Jurkat, Clone E6-1 (cell line): ENCODE measurements around the gene PCDH12.
"Not testable (repeated sequence)": the region's sequence is repeated elsewhere in the genome, so short reads cannot be mapped to it uniquely, and the experiment has no call there.

ENCODE experiments used
- DNase-seq: peaks from one replicate; pipeline ENCODE4 v3.0.0-alpha.2; 2011; ENCODE audit warnings: low read depth, low spot score
- H3K4me3 ChIP-seq: 2 replicates; pipeline ENCODE4 v1.5.1; 2011; ENCODE audit warnings: mild to moderate bottlenecking, low read length, control low read depth, moderate library complexity

The PCDH12 gene

DNA sequence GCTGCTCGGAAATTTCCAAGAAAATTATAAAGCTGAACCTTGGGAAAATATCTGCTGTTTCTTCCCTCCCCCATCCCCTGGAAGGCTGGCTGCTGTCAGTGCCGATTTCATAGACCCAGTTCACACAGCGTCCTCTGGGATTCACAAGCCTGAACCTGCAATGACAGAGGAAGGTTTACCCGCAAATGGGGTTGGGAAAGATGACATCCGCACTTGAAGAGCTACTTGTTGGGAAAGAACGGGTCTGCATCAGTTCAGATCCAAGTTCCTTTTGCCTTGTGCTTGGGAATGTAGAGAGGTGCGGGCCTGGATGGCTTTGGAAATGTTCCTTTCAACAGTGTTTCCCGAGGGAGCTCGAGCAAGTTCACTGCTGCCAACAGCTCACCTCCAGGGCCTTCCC lies 13.9 kb downstream of the PCDH12 start:
- no peak for DNase-seq
- H3K4me3 ChIP-seq: no peak overlapping the region

DNA sequence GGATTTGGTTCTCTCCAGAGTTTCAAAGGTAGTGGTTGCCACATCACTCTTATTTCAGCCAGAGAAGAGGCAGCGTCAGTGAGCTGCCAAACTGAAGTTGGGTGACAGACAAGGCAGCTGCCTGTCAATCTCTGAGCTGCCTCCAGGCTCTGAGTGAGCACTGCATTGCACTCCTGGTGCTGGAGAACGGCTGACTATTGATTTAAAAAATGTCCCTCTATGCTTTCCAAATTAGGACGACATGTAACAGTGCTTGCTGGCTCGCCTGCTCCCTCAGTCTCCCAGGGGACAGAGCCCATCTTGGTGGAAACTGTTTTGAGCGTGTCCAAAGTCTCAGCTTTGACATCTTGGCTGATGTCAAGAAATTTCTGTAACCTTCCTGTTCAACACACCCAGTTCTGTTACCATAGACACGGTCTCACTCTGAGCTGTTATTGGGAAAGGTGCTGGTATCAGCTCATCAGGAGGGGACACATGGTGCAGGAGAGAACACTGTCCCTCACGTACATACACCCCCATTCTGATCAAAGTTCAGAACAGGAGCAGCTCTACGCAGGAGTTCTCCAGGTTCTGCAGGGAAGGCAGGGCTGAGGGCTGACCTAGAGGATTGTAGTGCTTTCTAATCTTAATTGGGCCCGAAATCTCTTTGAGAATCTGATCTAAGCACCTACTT lies 15.7 kb downstream of the PCDH12 start:
- no peak for DNase-seq
- H3K4me3 ChIP-seq: no peak overlapping the region

DNA sequence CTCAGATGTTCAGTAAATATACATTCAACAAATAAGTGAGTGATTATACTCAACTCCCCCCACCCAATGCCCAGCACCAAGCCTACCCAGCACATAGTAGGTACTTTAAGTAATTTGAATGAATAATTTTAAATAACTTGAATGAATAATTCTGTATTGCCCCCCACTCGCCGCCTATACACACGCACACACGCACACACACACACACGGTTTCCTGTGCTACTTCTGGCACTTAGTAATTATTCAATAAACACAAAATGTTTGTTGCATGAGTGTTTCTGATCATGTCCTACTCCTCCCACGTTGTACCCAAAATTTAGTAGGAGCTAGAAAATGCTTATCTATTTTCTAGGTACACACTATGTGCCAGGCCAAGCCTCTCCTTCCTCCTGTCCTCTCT lies 16.2 kb downstream of the PCDH12 start:
- DNase-seq: no peak
- no peak overlapping the region for H3K4me3 ChIP-seq

DNA sequence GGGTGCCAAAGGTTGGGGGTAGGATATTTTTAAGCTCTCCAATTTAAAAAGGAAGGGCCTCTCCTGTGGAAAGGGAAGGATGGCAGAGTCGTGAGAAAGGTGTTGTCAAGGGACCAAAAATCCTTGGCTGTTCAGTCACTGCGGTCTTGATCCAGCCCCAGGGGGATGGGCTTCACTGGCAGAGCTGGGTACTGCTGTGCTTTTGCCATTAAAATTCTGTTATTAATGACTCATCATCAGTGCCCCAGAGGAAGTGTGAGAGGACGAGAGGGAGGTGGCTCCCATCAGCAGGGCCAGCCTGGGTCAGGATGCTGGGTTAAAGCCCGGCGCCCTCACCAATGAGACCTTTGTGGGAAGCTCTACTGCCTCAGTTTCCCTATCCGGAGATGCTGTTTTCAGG lies 16.7 kb downstream of the PCDH12 start:
- DNase-seq: no peak
- H3K4me3 ChIP-seq: no peak overlapping the region

DNA sequence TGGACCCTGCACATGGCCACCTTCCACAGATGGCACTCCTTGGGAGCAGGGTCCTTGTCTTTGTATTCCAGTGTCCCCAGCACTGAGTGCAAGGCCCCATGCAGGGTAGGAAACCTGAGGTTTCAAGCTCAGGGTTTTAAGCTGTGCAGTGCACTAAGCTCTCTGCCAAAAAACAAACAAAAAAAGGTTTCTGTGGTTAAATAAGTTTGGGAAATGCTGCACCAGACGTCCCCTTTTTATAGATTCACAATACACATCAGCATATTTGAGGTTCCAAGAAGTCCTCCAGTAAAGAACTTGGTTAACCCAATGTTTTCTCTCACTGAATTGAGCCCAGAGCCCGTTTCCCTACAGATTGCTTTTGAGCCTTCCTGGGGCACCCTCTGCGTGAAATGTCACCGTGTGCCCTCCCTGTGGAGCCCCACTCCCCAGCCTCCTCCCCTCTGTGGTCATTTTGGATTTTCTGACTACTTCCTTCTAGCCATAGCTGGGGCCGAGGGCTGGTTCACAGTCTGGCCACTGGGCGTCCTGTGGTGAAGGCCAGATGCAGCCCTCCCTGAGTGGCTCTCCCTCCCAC lies 17.2 kb downstream of the PCDH12 start:
- no peak for DNase-seq

DNA sequence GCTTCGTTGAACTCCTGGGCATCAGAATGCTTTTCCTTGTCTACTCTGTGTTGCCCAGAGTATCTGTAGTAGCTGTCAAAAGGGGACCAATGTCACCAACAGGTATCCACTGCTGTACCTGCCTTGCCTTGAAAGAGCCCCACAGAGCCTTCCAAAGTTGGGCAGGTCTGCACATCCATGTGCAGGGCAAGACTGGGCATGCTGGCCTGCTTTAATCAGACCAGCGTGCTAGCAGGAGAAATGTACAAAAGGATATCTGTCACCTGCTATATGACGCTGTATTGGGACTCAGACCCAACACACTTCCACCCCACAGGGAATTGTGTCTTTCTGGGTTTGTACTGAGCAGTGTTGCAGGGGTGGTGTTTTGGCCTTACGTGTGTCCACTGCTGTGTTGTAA lies 22.5 kb downstream of the PCDH12 start:
- H3K4me3 ChIP-seq: no peak overlapping the region
- no peak for DNase-seq

More for the DNA sequence above, 17.2 kb downstream of the PCDH12 start:
- H3K4me3 ChIP-seq: no peak overlapping the region

DNA sequence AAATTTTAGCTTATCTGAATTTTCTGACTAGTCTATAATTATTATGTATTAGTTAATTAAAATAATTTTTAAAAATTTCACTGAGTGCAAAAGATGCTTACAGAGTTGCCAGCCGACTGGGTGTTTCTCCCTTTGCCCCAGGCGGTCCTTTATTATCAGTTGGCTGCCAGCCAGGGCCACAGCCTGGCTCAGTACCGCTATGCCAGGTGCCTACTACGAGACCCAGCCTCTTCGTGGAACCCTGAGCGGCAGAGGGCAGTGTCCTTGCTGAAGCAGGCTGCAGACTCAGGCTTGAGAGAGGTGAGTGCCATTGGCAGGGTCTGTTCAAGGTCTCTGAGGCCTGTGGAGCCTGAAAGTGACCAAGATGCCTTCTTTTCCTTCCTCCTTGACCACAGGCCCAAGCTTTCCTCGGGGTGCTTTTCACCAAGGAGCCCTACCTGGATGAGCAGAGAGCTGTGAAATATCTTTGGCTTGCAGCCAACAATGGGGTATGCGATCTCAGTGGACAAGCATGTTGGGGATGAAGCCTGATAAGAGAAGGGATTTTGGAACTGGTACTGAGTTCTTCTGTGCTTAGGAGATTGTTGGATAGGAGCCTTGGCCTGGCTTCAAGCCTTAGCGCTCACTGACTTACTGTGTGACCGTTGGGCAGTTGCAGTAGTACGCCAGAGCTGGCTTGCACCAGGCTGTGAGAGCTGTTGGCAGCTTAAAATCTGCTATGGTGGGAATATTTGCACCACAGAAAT lies 23.7 kb downstream of the PCDH12 start:
- DNase-seq: no peak

DNA sequence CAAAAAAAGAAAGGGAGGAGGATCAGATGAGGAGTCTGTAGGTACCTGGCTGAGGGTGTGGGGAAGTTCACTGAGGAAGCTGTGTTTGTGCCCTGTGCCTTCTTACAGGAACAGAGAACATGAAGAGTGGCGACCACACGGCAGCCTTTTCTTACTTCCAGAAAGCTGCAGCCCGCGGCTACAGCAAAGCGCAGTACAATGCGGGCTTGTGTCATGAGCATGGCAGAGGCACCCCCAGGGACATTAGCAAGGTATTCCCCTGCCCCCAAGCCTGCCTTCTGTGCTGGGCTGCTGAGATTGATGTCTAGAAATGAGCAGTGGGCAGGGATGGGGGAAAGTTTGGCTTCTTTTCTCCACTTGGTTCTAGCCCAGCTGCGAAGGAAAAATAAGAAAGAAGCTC lies 24.9 kb downstream of the PCDH12 start:
- H3K4me3 ChIP-seq: no peak overlapping the region

More for the DNA sequence above, 23.7 kb downstream of the PCDH12 start:
- no peak overlapping the region for H3K4me3 ChIP-seq

DNA sequence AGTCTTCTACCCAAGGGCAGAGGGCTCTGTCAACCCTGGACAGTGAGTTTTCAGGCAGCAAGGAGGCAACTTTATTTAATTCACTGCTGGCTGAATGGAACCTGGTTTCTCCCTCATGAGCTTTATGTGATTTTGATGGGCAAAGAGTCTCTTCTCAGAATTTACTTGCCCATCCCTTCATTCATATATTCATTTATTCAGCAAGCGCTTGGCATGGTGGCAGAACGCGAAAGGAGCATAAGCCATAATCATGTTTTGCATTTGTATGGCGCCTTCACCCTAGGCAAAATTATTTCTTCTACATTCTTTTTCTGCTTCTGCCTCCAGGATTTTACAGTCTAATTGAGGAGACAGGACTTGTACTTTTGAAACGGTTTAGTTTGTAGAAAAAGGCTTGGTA lies 26.3 kb downstream of the PCDH12 start:
- DNase-seq: no peak
- no peak overlapping the region for H3K4me3 ChIP-seq

More for the DNA sequence above, 24.9 kb downstream of the PCDH12 start:
- DNase-seq: no peak

DNA sequence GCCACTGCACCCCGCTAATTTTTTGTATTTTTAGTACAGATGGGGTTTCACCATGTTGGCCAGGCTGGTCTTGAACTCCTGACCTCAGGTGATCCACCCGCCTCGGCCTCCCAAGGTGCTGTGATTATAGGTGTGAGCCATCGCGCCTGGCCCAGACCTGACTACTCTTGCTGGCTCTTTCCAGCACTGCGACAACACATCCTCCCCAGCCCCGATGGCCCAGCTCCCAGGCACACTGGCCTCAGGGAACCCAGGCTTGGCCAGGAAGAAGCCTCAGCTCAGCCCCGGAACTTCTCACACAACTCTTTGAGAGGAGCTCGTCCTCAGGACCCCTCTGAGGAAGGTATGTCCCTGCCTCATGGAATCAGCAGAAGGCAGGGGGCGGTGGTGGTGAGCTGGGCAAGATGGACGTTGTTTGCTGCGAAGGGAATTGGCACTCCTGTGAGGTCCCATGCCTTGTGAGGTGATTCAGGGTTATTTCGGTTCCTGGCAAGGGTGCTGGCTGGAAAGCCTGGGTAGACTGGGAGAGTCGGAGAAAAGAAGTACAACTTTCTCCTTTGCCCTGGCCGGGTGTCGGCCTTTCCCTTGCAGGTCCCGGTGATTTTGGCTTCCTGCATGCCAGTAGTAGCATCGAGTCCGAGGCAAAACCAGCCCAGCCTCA lies 28.5 kb downstream of the PCDH12 start:
- H3K4me3 ChIP-seq: no peak overlapping the region
- DNase-seq: no peak

DNA sequence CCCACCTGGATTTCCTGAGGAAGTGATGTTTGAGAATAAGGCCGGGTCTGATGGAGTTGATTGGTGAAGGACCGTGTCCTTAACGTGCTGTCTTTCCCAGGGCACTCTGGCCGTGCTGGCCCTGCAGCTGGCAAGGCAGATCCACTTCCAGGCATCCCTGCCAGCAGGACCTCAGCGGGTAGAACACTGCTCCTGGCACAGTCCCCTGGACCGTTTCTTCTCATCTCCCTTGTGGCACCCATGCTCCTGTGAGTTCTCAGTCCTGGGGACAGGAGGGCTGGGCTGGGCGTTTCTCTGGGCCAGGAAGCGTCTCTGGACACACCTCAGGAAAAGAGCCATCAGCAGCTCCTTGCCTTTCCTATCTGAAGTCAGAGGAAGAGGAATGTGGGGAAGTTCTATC lies 30.0 kb downstream of the PCDH12 start:
- no peak overlapping the region for H3K4me3 ChIP-seq
- DNase-seq: no peak

DNA sequence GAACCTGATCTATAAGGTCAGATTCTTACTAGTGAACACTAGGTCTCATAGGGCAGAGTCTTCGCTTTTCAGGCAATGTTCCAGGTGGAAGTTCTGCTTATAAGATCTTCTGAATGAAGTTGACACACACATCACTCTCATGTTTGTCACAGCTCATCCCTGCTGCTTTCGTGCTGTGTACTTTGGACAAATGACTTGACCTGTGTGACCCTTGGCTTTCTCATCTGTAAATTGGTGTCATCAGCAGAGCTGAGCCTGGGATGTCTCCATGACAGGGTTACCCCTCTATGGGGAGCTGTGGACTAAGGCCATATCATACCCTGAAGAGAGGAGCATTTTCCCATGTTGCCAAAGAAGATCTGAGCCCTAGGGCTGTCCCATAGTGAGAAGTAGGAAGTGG lies 31.6 kb downstream of the PCDH12 start:
- DNase-seq: no peak
- H3K4me3 ChIP-seq: no peak overlapping the region

DNA sequence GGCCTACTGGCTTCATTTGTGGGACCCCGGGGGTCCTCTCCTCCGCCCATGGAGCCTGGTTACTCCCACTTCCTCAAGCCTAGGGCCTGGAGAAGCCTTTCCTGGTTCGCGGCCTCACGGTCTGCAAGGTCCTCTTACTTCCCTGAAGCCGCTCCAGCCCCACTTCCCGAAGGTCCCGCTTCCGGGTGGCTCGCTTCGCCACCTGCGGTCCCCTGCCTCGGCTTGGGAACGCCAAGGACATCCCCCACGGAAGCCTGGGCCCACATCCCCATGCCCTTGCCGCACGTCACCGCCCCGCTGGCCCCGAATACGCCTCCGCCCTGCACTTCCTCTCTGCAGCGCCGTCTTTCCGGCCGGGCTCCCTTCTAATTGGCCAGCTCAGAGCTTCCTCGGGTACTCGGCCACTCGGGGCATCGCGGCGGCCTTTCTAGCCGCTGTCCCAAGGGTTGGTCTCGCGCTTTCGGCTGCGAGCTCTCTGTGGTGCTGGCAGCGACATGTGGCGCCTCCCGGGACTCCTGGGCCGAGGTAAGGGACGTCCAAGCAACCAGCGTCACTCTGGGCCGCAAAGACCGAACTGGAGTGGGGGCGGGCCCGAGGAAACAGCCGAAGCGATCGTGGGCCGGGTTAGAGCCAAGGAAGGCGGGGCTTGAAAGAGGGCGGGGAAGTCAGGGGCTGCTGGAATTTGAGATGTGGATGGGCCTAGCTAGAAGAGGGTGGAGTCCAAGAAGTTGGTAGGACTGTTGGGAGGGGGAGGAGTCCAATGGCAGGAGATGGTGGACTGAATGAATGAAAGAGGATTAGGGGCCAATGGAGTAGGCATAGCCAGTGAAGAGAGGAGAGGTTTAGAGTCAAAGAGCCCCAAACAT lies 34.3 kb downstream of the PCDH12 start, which contains the start of gene DELE1:
TSS of gene DELE1 (plus strand) at position 424 of the 866 bp plus-strand sequence. CDS start at position 495, 71 bp downstream.
- peak within 1 kb of the TSS; percentile 71 for H3K4me3 ChIP-seq
- DNase-seq: peak; percentile 78

DNA sequence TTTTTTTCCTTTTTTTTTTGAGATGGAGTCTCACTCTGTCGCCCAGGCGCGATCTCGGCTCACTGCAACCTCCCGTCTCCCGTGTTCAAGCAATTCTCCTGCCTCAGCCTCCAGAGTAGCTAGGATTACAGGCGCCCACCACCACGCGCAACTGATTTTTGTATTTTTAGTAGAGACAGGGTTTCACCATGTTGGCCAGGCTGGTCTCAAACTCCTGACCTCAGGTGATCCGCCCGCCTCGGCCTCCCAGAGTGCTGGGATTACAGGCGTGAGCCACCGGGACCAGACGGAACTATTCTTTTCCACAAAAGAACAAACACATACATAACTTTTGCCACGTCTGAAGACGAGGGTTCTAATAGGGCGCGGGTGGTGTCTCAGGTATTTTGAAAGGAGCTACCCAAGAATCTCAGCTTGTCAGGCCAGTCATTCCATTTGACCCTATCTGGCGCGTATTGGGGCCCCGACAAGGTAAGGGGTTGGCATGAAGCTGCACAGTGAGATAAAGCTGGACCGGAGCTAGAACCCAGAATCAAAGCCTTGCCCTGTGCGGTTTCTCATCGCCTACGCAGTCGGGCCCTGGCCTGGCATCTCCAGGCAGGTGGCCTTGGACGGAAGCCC lies 35.1 kb downstream of the PCDH12 start:
- DNase-seq: not testable (repeated sequence)
- peak overlapping the region; percentile 71 for H3K4me3 ChIP-seq

DNA sequence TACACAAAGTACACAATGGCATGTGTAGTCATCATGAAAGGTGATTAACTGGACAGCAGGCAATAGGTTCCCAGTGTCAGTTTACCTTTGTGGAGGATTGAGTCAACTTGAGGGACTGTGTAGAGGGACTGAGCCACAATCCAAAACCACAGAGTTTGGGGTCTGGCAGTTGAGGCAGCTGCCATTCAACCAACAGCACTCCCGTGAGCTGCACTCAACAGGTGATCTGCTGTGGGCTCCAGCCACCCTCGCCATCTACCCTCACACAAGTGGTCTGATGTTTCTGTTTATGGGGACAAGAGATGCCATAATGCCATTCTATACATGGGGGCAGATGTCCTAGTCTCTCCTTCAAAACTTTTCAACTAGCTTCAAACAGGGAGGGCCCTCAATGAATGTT lies 37.2 kb downstream of the PCDH12 start:
- no peak overlapping the region for H3K4me3 ChIP-seq

DNA sequence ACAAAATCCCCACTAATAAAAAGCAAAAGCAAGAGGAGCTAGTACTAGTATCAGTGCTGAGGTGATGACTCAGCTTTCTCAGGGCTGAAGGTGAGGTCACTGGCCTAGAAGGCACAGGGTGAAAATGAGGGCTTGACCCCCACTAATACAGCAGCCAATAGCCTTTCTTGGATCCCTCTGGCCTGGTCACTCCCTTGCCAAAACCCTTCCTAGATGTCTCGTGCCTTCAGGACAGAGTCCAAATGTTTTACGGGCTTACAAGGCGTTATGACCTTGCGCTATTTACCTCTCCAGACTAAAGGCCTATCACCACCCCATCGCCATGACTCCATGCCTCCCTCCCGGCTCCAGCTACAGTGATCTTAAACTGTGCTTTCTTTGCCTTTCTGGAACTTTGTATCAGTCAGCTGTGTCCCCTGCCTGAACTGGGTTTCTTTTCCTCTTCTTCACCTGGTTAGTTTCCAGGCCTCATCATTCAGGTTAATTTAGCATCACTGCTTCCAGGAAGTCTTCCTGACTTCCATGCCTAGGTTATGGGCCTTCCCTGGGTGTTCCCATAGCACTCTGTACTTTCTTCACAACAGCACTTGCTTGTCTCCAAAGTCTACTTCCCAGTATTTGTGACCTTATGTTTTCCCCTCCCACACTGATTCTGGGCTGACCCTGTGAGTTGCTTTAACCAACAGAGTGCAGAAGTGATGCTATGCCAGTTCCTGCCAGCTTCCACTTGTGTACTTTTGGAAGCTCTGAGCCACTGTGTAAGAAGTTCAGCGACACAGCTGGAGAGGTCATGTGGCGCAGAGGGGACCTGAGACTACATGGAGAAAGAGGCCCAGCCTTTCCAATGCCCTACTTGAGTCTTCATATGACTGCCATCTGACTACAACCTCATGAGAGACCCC lies 38.5 kb downstream of the PCDH12 start:
- no peak for DNase-seq
- H3K4me3 ChIP-seq: no peak overlapping the region

More for the DNA sequence above, 37.2 kb downstream of the PCDH12 start:
- DNase-seq: no peak

DNA sequence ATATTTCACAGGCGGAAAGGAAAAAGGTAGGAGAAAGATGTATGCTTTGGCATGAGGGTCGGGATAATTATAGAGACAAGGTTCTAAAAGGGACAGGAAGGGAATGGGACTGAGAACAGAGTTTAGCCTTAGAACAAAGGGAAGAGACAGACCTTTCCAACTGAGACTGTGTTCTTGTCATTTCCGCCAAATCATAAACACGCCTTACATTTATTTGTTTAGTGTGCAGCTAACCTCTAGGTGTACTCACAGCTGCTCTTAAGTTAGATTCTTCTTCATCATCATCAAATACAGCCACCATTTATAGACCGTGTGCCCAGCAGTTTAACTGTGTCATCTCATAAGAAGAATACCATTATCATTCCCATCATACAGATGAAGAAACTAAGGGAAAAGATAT lies 40.2 kb downstream of the PCDH12 start:
- no peak for DNase-seq
- H3K4me3 ChIP-seq: no peak overlapping the region

DNA sequence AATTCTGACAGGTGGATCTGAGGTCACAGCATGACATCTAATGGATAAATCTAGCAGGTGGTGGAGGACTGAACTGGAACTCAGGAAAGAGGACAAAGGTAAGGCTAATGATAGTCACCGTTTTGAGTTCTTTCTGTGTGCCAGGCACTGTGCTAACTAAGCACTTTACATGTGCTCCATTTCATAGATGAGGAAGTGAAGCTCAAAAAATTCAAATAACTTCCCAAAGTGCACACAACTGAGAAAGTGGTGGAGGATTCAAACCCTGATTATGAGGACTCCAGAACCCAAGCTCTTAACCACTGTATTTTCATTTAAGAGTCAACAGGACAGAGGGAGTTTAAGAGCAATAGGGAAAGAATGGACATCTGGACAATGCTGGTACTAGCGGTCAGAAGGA lies 41.5 kb downstream of the PCDH12 start:
- no peak for DNase-seq
- H3K4me3 ChIP-seq: no peak overlapping the region
